Activated B cell treated with CpG ODN at 0.5 μM for 24 hours (primary cell): ENCODE measurements around the gene TBX5. TPM values are rescaled to one million over a fixed set of nuclear protein-coding genes. Genes with fewer than 3 reads are reported as not detected.

Source experiments
- ATAC-seq: fragments of 200-7000 bp; cut with Tn5 transposase; one replicate; pipeline ENCODE4 v1.10.0; 2021; ENCODE audit warnings: low read depth, mild to moderate bottlenecking, moderate library complexity
- CTCF ChIA-PET: fragments of 350-600 bp; sonication (Branson Sonifier 250); formaldehyde crosslinking; loops from one replicate; lab custom pipeline; 2021; ENCODE audit warnings: antibody characterized with exemption; lab: Charles Lee
- POLR2A ChIA-PET: fragments of 350-600 bp; sonication (Branson Sonifier 250); formaldehyde crosslinking; loops from one replicate; lab custom pipeline; 2021; ENCODE audit warnings: antibody characterized with exemption; lab: Charles Lee
- DNase-seq: peaks from one replicate; pipeline ENCODE4 v3.0.0; 2022
- H3K27ac Mint-ChIP-seq: one replicate; pipeline ENCODE4 v1.8.0; 2020; ENCODE audit warnings: mixed read lengths
- H3K27me3 Mint-ChIP-seq: one replicate; pipeline ENCODE4 v1.8.0; 2021; ENCODE audit warnings: mixed read lengths
- H3K36me3 Mint-ChIP-seq: one replicate; pipeline ENCODE4 v1.8.0; 2021; ENCODE audit warnings: low read depth, mixed read lengths
- H3K4me1 Mint-ChIP-seq: one replicate; pipeline ENCODE4 v1.8.0; 2021; ENCODE audit warnings: mixed read lengths
- H3K4me3 Mint-ChIP-seq: one replicate; pipeline ENCODE4 v1.8.0; 2020; ENCODE audit warnings: mild to moderate bottlenecking, mixed read lengths
- H3K9me3 Mint-ChIP-seq: one replicate; pipeline ENCODE4 v1.8.0; 2020; ENCODE audit warnings: mixed read lengths
- intact Hi-C: fragments of 100-400 bp; cut with micrococcal nuclease; formaldehyde crosslinking; loops from one replicate; pipeline ENCODE4 v1.15.1; 2024
- total RNA-seq: library from RNA; stranded (reverse); gene quantifications from 2 replicates; pipeline ENCODE4 v1.2.3, GENCODE V29; 2022
- TF ChIP-seq, protein P1 (sequence below): fragments of 200-600 bp; IDR thresholded peaks from one replicate; pipeline ENCODE4 v1.8.0; 2022; ENCODE audit warnings: antibody characterized with exemption, mild to moderate bottlenecking

The TBX5 gene
- total RNA-seq, 1 donor from 2014 or later: not detected

DNA sequence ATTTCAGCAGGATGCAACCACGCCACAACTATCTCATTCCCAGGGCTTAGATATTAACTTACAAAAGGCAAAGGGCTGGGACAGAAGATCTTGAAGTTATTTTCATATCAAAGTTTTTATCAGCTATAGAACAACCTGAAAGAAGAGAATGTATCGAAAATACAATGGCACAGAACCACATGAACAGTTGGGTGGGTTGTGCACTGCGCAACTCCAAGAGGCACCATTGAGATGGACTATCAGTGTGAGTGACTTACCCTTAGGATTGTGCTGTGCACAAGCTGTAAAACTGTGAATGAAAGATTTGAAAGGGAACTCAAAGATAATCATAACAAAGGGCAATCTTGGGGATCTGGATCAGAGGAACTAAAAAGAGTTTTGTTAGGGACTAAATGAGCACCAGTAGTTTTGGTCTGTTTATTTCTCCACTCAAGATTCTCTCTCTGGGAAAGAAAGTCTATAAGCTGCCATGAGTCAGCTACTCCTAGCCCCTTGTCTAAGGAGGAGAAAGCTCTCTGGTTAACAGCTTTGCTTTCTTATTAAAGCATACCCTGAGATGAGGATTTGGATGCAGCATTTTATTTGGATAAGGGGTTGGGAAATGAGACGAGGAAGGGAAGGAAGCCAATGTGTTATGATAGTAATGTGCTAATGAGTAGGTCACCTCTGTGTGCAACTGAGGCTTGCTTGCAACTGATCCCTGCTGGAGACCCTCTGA is 62.2 kb downstream of the TBX5 start:
- Mint-ChIP-seq H3K27me3 (peaks cover 2% of the 10 kb centered on the region), H3K9me3 (no peaks in the 10 kb centered on the region), H3K4me1 (no peaks in the 10 kb centered on the region), H3K27ac (no peak overlapping the region), H3K4me3 (no peak overlapping the region), H3K36me3 (no peaks in the 10 kb centered on the region)
- TF ChIP-seq, protein P1, sequence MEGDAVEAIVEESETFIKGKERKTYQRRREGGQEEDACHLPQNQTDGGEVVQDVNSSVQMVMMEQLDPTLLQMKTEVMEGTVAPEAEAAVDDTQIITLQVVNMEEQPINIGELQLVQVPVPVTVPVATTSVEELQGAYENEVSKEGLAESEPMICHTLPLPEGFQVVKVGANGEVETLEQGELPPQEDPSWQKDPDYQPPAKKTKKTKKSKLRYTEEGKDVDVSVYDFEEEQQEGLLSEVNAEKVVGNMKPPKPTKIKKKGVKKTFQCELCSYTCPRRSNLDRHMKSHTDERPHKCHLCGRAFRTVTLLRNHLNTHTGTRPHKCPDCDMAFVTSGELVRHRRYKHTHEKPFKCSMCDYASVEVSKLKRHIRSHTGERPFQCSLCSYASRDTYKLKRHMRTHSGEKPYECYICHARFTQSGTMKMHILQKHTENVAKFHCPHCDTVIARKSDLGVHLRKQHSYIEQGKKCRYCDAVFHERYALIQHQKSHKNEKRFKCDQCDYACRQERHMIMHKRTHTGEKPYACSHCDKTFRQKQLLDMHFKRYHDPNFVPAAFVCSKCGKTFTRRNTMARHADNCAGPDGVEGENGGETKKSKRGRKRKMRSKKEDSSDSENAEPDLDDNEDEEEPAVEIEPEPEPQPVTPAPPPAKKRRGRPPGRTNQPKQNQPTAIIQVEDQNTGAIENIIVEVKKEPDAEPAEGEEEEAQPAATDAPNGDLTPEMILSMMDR: no peak
- ATAC-seq: no peak
- ChIA-PET POLR2A (no interaction called here), CTCF (no interaction called here)
- no peak for DNase-seq
- intact Hi-C loops: no loop called here

DNA sequence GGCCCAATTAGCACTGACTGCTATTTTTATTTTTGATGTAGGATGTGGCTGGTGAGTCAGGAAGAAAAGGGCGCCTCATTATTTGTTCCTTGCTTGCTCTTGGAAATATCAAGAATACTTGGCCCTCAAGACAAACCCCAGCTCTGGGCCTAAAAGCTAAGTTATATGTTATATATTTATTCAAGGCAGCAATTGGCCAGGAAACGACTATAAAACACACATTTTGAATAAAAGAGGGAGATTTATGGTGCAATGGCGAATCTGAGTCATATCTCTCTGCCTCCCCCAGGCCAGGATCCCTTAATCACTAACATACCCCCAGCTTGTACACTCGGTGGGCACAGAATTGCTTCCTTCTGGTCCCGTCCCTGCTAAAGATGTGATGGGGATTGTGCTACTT is 63.3 kb downstream of the TBX5 start:
- H3K36me3 Mint-ChIP-seq: no peaks in the 10 kb centered on the region
- no peak for DNase-seq
- no peaks in the 10 kb centered on the region for H3K4me1 Mint-ChIP-seq
- POLR2A ChIA-PET: no interaction called here
- peaks cover 4% of the 10 kb centered on the region for H3K27me3 Mint-ChIP-seq
- CTCF ChIA-PET: no interaction called here
- H3K27ac Mint-ChIP-seq: no peak overlapping the region
- intact Hi-C loops: no loop called here
- TF ChIP-seq, protein P1: no peak
- ATAC-seq: no peak
- no peaks in the 10 kb centered on the region for H3K9me3 Mint-ChIP-seq
- H3K4me3 Mint-ChIP-seq: no peak overlapping the region

DNA sequence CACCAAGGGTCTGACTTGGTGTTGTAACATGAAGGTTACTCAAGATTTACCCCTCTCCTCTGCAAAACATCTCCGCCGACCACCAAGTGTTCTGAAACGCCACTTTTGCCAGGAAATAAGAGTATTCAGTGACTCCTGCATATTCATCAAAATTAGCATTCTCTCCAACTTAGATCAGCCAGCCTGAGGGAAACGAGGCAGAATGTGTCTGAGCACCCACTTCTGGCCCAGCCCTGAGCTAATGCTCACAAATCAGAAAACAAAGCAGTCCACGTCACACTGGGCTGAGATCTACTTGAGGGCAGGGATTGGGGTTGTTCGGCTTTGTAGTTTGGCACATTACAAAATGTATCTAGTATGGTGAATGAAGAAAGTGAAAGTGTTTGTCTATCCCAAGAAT is 64.3 kb downstream of the TBX5 start:
- intact Hi-C loops: no loop called here
- Mint-ChIP-seq H3K4me3 (no peak overlapping the region), H3K27me3 (peaks cover 7% of the 10 kb centered on the region), H3K9me3 (no peaks in the 10 kb centered on the region), H3K27ac (no peak overlapping the region), H3K4me1 (no peaks in the 10 kb centered on the region), H3K36me3 (no peaks in the 10 kb centered on the region)
- TF ChIP-seq, protein P1: no peak
- ChIA-PET POLR2A (no interaction called here), CTCF (no interaction called here)
- ATAC-seq: no peak
- no peak for DNase-seq

DNA sequence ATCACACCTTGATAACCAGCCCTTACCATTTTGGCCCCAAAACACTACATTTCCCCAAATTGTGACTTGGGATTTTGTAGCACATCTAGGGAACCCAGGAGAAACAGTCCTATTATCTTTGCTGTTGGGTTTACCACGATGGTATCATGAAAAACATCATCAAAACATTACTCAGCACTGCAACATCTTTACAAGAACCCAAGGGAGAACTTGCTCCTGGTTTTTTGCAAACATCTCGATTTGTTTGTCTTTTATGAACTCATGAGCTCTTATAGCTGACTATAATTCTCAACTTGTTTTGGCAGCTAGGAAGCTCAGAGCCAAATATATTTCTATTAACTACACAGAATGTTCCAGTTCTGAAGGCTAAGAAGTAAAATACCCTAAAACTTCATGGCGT is 65.7 kb downstream of the TBX5 start:
- no peak overlapping the region for H3K4me3 Mint-ChIP-seq
- ATAC-seq: no peak
- TF ChIP-seq, protein P1: no peak
- H3K4me1 Mint-ChIP-seq: no peaks in the 10 kb centered on the region
- DNase-seq: no peak
- peaks cover 7% of the 10 kb centered on the region for H3K27me3 Mint-ChIP-seq
- H3K9me3 Mint-ChIP-seq: no peaks in the 10 kb centered on the region
- H3K36me3 Mint-ChIP-seq: no peaks in the 10 kb centered on the region
- ChIA-PET POLR2A (no interaction called here), CTCF (no interaction called here)
- intact Hi-C loops: no loop called here
- no peak overlapping the region for H3K27ac Mint-ChIP-seq

DNA sequence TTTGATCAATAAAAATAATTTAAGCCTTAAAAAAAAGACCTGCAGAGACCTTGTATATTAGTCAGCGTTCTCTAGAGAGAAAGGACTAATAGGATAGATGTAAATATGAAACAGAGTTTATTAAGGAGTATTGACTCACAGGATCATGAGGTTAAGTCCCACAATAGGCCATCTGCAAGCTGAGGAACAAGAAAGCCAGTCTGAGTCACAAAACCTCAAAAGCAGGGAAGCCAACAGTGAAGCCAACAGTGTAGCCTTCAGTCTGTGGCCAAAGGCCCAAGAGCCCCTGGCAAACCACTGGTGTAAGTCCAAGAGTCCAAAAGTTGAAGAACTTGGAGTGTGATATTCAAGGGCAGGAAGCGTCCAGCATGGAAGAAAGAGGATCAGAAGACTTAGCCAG is 66.3 kb downstream of the TBX5 start:
- peaks cover 10% of the 10 kb centered on the region for H3K27me3 Mint-ChIP-seq
- H3K9me3 Mint-ChIP-seq: no peaks in the 10 kb centered on the region
- no peaks in the 10 kb centered on the region for H3K4me1 Mint-ChIP-seq
- ChIA-PET POLR2A (no interaction called here), CTCF (no interaction called here)
- ATAC-seq: no peak
- H3K27ac Mint-ChIP-seq: no peak overlapping the region
- DNase-seq: no peak
- no peak overlapping the region for H3K4me3 Mint-ChIP-seq
- no peaks in the 10 kb centered on the region for H3K36me3 Mint-ChIP-seq
- TF ChIP-seq, protein P1: no peak
- intact Hi-C loops: no loop called here
